NCI-H1930 (cell line): ENCODE data around the gene SCAP.
"Not testable (repeated sequence)": the region's sequence is repeated elsewhere in the genome, so short reads cannot be mapped to it uniquely, and the experiment has no call there.

Experiments used
- DNase-seq, 2 experiments: peaks; one replicate each; lab custom pipeline; 2025; lab: John Stamatoyannopoulos, UW

SCAP gene

DNA sequence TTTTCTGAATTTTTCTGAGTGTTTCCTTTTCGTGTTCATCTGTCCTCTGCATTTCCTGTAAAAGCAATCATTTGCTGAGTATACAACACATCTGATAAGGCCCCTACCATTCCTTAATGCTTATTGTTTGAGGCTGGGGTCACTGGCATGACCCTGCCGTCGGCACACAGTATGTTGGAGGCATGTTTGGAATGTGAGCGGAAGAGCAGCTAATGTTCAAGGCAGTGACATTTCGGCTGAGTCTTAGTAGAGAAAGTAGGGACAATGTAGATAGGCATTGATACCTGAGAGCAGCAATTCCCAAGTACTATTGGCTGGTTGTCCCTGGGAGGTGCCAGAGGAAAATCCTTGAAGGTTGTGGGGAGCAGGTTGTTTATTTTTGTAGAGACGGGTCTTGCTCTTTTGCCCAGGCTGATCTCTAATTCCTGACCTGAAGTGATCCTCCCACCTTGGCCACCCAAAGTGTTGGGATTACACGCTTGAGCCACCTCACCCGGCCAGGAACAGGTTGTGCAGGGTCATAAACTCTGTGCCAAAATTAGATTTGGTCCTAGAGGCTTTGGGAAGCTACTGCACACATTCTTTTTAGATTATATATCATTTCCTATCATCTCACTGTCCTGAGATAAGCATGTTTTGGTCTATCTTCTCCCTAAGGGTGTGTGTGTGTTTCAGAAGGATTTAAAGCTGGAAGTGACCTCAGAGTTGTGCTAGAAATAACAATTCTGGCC lies 81.4 kb downstream of the SCAP start:
- DNase-seq, result no peak

GRCh38 chr3:47392933-47393332 lies 82.8 kb downstream of the SCAP start:
- no peak for DNase-seq

- DNase-seq, result no peak
Observed at GRCh38 chr3:47385796-47386195, 89.9 kb downstream of the SCAP start.

GRCh38 chr3:47385007-47385406 lies 90.7 kb downstream of the SCAP start:
- DNase-seq, result no peak

DNA sequence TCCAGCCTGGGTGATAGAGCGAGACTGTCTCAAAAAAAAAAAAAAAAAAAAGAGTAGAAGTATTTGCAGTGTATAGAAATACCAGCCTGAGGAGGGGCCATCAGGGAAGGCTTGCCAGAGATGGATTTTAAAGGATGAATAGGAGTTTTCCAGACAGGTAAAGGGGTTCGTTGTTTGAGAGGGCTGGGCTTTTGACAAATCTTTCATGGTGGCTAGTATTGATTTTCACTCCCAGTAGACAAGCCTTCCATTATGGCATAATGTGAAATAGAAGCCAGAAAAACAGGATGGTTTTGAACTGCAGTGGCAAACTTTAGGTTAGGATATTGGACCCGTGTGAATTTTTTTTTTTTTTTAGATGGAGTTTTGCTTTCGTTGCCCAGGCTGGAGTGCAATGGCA lies 91.3 kb downstream of the SCAP start:
- DNase-seq, result no peak

DNA sequence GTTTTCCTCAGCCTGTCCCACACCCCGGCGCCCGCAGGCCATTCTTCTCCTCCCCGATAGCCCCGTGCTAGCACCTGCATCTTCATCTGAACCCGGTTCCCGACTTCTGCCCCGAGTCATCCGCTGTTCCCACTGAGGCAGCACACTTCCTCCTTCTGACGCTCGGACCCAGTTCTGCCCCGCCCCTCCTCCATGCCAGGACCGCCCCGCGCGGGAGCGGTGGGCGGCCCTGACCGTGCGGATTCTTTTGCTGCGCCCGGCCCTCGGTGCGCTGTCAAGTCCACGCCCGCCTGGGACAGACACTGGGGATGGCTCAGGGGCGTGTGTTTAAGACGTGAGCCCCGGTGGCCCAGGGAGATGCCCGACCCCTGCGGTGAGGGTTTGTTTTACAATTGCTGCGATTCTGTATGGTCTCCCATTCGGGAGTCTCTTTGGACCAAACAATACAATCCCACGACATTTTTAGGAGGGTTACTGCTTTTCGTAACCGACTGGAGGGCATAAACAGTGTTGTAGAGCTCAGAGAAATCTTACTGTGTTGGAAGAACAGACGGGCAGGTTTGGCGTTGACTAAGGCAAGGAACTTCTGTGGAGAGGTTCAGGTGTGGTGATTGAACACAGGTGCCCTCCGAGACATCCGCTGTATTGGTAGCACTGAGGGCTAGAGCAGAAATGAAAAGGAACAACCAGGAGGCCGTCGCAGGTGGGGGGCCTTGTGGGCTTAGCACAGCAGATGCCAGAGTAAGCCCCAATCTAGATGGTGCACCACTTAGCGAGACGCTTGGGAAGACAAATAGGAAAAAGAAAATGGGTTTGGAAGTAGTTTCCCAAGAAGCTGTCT lies 94.2 kb downstream of the SCAP start:
- peak; percentile 15 to 31 for DNase-seq

DNA sequence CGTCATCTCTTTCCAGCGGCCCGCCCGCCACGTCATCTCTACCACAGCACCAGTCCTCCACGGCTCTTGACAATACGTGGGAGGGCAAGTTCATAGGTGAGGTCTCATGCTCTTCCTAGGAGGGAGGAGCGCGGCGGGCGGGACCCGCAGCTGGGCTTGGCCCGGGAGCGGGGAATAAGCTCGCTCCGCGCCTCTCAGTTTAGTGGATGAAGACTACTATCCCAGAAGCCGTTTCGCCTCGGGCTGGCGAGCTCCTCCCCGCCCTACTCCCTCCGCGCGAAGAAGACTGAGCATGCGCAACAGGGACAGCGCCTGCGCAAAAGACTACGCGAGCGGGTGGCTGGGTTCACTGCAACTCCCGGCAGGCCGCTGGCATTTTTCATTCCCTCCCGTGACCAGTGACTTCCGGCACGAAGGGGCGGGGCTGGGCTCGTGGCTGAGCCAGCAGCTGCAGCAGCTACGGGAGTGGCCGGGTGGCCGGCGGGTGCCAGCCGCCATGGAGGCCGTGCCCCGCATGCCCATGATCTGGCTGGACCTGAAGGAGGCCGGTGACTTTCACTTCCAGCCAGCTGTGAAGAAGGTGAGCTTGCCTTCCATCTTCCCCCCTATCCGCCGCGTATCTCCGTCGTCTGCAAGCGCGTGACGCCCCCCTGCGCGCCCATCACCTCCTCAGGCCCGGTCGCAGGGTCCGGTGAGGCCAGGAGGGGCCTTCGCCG lies 95.0 kb downstream of the SCAP start, which contains the start of gene PTPN23:
Gene PTPN23 (plus strand): TSS at position 421 of the 716 bp plus-strand sequence. CDS start 76 bp downstream, at position 497.
- DNase-seq, result peak; percentile 92 to 95

- no peak for DNase-seq
Observed at GRCh38 chr3:47380026-47380600, 95.6 kb downstream of the SCAP start.

GRCh38 chr3:47379411-47379899 lies 96.3 kb downstream of the SCAP start:
- no peak for DNase-seq

DNA sequence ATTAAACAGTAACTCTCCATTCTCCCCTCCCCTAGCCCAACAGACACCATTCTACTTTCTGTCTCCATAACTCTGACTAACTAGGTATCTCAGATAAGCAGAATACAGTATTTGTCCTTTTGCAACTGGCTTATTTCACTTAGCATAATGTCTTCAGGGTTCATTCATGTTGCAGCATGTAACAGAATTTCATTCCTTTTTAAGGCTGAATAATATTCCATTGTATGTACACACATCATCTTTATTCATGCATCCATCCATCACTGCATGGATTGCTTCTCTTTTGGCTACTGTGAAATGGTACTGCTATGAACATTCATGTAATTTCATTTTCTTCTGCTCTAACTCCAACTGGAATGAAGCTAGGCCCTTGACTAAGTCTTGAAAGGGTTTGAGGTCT lies 96.9 kb downstream of the SCAP start:
- DNase-seq, result no peak

DNA sequence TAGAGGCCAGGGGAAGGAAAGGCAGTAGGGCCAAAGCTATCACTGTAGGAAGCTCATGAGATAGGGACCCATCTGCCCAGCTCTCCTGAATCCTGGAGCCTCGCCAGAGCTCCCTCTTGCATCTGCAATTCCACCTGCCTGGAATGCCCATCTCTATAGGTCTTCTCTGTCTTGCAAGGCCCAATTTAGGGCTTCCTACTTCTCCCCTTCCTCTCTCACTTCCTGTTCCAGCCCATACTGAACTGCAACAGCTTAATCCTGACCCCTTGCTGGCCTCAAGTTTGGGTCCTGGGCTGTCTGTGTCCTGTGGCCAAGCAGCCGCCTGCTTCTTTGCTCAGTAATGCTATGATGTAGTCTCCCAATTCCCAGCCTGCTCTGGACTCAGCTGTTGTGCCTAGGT lies 98.6 kb downstream of the SCAP start:
- DNase-seq, result no peak

DNA sequence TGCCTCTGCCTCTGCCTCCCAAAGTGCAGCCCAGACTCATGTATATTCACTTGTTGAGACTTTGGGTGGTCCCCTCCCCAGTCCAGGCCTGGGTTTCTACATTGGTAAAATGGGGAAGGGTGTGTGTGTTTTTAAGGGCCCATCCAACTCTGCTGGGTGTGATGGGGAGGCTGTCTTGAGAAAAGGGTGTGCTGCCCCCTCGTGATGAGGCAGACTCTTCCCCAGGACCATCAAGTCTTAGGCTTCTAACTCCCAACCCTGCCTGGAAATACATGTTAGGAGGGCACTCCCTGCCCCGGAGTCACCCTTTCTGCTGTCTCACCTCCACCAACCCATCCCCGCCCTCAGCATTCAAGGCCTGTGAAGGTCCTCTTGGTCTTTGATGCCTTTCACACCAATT lies 99.3 kb downstream of the SCAP start:
- DNase-seq, result no peak

DNA sequence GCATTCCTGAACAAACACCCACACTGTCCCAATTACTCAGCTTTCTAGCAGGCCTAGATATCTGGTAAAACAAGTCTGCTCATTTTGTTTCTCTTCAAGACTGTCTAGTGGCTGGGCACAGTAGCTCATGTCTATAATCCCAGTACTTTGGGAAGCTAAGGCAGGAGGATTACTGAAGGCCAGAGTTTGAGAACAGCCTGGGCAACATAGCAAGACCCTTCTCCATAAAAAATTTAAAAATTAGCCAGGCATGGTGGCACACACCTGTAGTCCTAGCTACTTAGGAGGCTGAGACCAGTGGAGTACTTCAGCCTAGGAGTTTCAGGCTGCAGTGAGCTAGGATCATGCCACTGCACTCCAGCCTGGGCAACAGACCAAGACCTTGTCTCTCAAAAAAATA lies 101.2 kb downstream of the SCAP start:
- no peak for DNase-seq

- DNase-seq, result no peak
Observed at GRCh38 chr3:47370887-47371697, 104.6 kb downstream of the SCAP start.

DNA sequence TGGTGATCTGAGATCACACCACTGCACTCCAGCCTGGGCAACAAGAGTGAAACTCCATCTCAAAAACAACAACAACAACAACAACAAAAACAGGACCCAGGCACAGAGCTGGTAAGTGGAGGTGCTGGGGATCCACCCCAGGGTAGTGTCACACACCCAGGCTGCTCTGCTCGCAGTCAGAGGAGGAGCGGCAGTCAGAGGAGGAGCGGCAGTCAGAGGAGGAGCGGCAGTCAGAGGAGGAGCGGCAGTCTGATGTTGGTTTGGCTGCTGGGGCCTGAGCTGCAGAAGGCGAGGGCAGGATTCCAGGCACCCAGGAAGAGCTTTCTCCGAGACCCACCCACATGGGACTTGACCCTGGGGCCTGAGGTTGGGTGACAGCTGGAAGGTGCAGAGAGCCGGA lies 105.7 kb downstream of the SCAP start:
- DNase-seq, result not testable (repeated sequence)

DNA sequence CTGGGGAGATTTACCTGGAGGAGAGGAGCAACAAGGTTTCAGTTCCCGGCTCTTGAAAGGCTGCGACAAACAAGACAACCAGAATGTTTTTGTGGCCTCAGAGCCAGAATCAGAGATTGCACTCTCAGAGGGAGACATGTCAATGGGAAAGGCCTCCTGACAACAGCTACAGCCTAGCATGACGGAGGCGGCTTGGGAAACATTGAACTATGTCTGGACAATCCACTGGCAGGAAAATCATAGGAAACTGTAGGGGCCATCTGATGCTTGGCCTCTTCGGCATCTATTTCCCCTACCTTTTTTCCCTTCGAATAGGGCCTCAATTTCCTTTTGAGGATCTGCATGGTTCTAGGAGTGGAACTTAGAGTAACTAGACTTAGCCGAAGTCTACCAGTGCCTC lies 108.1 kb downstream of the SCAP start:
- no peak for DNase-seq

GRCh38 chr3:47366833-47367232 lies 108.9 kb downstream of the SCAP start:
- no peak for DNase-seq

- DNase-seq, result no peak
Observed at GRCh38 chr3:47365213-47366153, 110.3 kb downstream of the SCAP start.
